CD4-positive, alpha-beta T cell treated with Interleukin-15 for 1 hour (primary cell): Measurements from ENCODE around the gene TEN1.
A peak's percentile ranks its signal among the peaks of the same experiment; 100 is the strongest.

Experiments used
- DNase-seq: peaks from one replicate; pipeline ENCODE4 v3.0.0-alpha.2; 2020

TEN1 gene

GRCh38 chr17:76007850-76008165 is 28.8 kb downstream of the TEN1 start:
- DNase-seq, result no peak

GRCh38 chr17:76008208-76008607 is 29.2 kb downstream of the TEN1 start:
- DNase-seq, result no peak

GRCh38 chr17:76008630-76009425 is 29.8 kb downstream of the TEN1 start:
- no peak for DNase-seq

GRCh38 chr17:76009447-76009846 is 30.4 kb downstream of the TEN1 start:
- no peak for DNase-seq

- no peak for DNase-seq
These were observed 31.1 kb downstream of the TEN1 start for GRCh38 chr17:76009969-76010661.

GRCh38 chr17:76011951-76012350 is 32.9 kb downstream of the TEN1 start:
- no peak for DNase-seq

GRCh38 chr17:76013377-76013932 is 34.4 kb downstream of the TEN1 start:
- no peak for DNase-seq

- DNase-seq, result peak; percentile 79
These were observed 35.3 kb downstream of the TEN1 start for GRCh38 chr17:76014100-76014924.

- DNase-seq, result no peak
These were observed 35.9 kb downstream of the TEN1 start for GRCh38 chr17:76014925-76015261.

GRCh38 chr17:76017481-76018339 is 38.7 kb downstream of the TEN1 start:
- DNase-seq, result no peak

GRCh38 chr17:76018340-76018680 is 39.3 kb downstream of the TEN1 start:
- DNase-seq, result no peak

GRCh38 chr17:76018801-76019200 is 39.8 kb downstream of the TEN1 start:
- DNase-seq, result no peak

- DNase-seq, result no peak
These were observed 40.9 kb downstream of the TEN1 start for GRCh38 chr17:76019833-76020467.

- no peak for DNase-seq
These were observed 43.2 kb downstream of the TEN1 start for GRCh38 chr17:76022285-76022684.

GRCh38 chr17:76022973-76023899 is 44.2 kb downstream of the TEN1 start:
- DNase-seq, result no peak

GRCh38 chr17:76023900-76024237 is 44.8 kb downstream of the TEN1 start:
- DNase-seq, result no peak

GRCh38 chr17:76024353-76024752 is 45.3 kb downstream of the TEN1 start:
- no peak for DNase-seq

GRCh38 chr17:76025294-76025693 is 46.3 kb downstream of the TEN1 start:
- DNase-seq, result no peak

GRCh38 chr17:76026714-76027158 is 47.7 kb downstream of the TEN1 start:
- no peak for DNase-seq

- DNase-seq, result no peak
These were observed 48.3 kb downstream of the TEN1 start, which contains the start of gene EVPL for GRCh38 chr17:76027159-76027839. Gene EVPL, minus strand, starts transcription at chr17:76027306. Its CDS starts 108 bp downstream, at chr17:76027198.
